Left colon (tissue), 2 donors: ENCODE data around the gene NBPF6. TPM values are rescaled to one million over a fixed set of nuclear protein-coding genes. Genes with fewer than 3 reads are reported as not detected.
"Not testable (repeated sequence)": the region's sequence is repeated elsewhere in the genome, so short reads cannot be mapped to it uniquely, and the experiment has no call there.

Source experiments
- ATAC-seq: fragments of 200-7000 bp; cut with Tn5 transposase; one replicate; pipeline ENCODE4 v1.9.1; 2020; ENCODE audit warnings: mild to moderate bottlenecking, moderate library complexity
- DNase-seq, 2 donors: peaks; one replicate each; pipeline ENCODE4 v3.0.0-alpha.2; 2020
- intact Hi-C, 2 donors: fragments of 100-400 bp; cut with DNase I in 1 of 2; cut with micrococcal nuclease in 1 of 2; formaldehyde crosslinking; loops; one replicate each; pipeline versions ENCODE4 v1.11.2 to v1.14.0; 2022; cut with DNase I, micrococcal nuclease
- long read RNA-seq: library from polyadenylated mRNA; unstranded; transcript quantifications from one replicate; pipeline ENCODE4 v2.0.0, GENCODE V29; 2021
- total RNA-seq, 2 donors: library from RNA; stranded (reverse); fragmentation: NEBNext Ultra II Directional; extraction: Animal tissue kit (Norgen Biotek cat#: 25700); gene quantifications; one replicate each; pipeline ENCODE4 v1.2.1, GENCODE V29; 2021
- donor health status: DM: no; HTN: no; CAD: no.
- donor health status: DM: yes; HTN: yes; CAD: no.

Gene NBPF6, protein sequence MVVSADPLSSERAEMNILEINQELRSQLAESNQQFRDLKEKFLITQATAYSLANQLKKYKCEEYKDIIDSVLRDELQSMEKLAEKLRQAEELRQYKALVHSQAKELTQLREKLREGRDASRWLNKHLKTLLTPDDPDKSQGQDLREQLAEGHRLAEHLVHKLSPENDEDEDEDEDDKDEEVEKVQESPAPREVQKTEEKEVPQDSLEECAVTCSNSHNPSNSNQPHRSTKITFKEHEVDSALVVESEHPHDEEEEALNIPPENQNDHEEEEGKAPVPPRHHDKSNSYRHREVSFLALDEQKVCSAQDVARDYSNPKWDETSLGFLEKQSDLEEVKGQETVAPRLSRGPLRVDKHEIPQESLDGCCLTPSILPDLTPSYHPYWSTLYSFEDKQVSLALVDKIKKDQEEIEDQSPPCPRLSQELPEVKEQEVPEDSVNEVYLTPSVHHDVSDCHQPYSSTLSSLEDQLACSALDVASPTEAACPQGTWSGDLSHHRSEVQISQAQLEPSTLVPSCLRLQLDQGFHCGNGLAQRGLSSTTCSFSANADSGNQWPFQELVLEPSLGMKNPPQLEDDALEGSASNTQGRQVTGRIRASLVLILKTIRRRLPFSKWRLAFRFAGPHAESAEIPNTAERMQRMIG
- total RNA-seq, result under 1 TPM; 0.34 to 0.89 TPM
- long read RNA-seq, result 0 reads

DNA sequence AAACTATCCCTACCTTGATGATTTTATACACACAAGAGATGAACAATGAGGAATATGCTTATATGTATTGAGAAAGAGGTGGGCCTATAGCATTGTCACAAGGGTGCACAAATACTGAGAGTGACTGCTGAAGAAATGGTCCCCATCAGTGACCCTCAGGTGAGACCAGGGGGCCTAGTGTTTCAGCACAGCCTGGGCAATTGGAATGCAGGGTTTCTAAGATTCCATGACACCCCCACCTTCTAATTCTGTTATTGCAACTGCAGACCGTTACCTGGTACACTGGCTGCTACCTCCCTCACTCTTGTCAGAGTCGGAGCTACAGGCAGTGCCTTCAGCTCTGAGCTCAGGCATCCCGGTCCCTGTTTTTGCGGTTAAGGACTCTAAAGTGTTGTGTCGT is at the start of gene NBPF6:
Gene NBPF6 (plus strand): TSS at position 301 of the 400 bp plus-strand sequence. CDS start 259 bp downstream, outside the sequence.
- intact Hi-C loops, DNase-seq, ATAC-seq: not testable (repeated sequence)

DNA sequence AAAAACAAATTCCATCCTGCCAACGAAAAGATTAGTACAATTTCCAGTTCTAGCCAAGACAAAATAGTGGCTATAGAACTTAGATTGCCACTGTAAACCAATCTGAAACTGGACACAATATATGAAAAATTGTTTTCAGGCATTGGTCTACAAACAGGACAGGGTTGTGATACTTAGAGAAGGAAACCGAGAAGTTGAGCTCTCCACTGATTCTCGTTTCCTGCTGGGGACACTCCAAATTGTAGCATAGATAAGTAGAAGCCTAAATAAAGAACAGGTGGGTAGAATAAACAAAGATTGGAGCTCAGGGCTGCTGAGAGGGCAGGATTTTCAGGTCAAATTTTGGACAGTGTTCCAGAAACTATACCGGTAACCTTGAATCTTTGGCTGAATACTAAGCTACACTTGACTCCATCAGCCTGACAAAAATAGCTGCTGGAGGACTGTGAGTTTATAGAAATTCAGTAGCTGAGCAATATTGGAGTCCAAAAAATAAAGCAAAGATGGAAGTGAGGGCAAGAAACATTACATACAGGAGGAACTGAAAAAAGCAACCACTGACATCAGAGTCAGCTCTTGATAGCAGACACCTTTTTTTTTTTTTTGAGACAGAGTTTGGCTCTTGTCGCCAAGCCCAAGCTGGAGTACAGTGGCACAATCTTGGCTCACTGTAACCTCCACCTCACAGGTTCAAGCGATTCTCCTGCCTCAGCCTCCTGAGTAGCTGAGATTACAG is 38.9 kb upstream of the NBPF6 start:
- intact Hi-C loops, DNase-seq, ATAC-seq: not testable (repeated sequence)

DNA sequence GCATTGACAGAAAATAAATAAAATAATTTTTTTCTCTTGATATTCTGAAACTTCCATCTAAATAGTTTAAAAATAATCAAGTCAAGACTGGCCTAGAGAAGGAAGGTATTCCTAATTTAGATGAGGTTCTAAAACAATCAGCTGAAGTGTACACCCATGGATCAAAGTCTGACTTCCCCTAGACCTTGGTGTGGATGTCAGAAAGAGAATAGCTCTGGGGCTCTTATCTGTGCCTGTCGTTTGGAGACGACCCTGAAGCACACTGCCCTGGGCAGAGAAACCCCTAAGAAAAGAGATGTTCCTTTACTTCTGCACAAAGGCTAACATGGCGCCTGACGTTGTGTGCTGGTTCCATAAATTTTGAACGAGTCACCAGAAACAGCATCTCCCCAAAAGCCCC is 30.0 kb upstream of the NBPF6 start:
- intact Hi-C loops, DNase-seq: not testable (repeated sequence)
- ATAC-seq, result peak; percentile 53

DNA sequence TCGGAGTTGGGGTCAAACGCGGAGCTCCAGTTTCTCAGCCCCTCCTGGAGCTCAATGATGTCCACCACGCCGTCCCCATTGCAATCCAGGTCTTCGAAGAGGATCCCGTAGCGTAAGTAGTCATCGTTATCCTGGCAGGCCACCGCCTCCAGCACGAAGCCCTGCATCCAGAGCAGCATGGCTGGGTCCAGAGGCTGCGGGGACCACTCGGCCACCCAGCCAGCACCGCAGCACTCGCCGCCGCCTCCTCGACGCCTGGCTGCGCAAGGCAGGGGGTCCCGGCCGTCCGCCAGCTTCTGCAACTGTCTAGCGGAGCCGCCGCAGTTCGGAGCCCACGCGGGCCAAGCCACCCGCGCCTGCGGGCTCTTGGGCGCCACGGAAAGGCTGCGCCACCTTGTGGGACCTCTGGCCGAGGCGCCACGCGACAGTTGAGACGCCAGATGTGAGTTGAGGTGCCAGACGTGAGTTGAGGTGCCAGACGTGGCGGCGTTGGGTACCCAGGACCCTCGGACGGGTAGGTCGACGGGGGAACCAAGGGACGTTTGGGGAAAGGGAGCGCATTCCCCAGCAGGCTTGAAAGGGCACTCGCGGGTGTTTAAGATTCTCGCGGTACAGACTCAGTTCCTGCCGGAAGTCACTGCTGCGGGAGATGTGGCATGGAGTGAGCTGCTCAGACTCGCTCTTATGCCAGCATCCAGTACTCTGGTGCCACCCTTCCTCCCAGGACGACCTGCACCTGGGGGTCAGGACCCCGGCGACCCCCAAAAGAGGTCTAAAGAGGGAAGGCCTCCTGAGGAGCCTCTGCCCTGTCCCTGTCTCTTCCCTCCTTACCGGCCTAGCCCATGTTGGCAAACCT is 28.9 kb upstream of the NBPF6 start:
- intact Hi-C loops, DNase-seq: not testable (repeated sequence)
- peak; percentile 89 for ATAC-seq

DNA sequence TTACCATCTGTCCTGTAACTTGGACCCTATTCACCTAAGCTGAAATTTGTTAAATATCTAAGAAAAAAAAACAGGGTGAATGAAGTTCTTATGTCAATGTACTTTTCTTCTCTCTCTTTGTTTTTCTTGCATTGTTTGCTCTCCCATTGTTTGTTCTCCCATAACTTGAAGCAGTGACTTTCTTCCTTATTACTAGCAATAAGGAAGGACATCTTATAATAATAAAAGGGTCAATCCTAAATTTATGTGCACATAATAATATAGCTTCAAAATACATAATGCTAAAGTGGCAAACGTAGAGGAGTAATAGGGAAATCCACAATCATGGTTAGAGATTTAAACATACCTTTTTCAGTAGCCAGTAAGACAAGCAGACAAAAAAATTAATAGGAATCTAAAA is 23.3 kb upstream of the NBPF6 start:
- ATAC-seq, result peak; percentile 99
- intact Hi-C loops, DNase-seq: not testable (repeated sequence)

DNA sequence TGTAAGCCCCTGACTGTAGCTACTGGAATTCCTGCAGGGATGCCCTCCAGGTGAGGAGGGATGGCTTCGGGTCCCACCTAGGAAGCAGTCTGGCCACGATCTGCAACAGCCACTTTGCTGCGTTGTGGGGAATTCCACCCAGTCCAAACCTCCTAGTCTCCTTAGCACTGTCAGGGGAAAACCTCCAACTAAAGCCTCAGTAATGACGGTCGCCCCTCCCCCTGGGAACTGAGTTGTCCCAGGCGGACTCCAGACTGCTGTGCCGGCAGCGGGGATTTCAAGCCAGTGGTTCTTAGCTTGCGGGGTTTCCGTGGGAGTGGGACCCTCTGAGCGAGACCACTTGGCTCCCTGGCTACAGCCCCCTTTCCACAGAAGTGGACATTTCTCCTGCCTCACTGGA is 18.1 kb upstream of the NBPF6 start:
- ATAC-seq, intact Hi-C loops, DNase-seq: not testable (repeated sequence)

DNA sequence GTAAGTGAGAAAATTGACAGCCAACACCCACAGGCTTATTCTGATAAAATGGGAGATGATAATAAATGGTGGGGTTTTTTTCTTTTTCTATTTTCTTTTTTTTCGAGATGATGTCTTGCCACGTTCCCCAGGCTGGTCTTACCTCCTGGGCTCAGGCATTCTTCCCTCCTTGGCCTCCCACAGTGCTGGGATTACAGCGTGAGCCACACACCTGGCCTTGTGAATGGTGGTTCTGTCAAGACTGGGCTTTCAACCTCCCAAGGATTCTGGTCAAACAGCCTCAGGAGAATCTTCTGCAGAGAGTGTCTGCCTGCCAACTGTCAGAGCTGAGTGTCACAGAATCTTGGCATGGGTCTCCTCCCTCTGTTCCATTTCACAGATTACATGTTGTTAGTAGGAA is 16.7 kb upstream of the NBPF6 start:
- intact Hi-C loops, DNase-seq, ATAC-seq: not testable (repeated sequence)

DNA sequence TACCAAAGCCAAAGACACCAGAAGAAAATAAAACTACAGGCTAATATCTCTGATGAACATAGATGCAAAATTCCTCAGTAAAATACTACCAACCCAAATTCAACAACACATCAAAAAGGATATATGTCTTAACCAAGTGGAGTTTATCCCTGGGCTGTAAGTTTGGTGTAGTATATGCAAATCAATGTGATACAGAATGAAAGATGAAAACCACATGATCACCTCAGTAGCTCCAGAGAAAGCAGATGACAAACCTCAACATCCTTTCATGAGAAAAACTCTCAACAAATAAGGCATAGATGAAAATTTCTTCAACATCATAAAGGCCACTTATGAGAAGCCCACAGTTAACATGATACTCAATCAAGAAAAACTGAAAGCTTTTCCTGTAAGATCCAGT is 11.6 kb upstream of the NBPF6 start:
- intact Hi-C loops, ATAC-seq, DNase-seq: not testable (repeated sequence)

DNA sequence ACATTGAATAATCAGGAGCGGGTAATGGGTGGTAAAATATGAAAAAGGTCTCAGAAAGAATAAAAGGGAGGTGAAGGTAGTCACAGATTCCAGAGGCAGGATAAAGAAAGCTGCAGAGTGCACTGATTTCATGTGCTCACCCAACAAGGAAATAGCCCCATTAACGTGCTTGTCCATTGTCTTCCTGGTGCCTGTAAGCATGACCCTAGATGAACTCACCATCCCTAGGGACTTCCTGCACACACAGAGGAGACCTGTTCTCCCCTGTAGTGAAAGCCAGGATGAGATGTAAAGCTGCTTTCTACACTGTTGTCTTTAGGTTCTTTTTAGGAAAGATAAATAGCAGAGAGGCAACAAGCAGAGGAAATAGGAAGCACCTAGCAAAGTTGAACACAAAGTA is 4.4 kb downstream of the NBPF6 start:
- DNase-seq, intact Hi-C loops: not testable (repeated sequence)
- peak; percentile 98 for ATAC-seq

DNA sequence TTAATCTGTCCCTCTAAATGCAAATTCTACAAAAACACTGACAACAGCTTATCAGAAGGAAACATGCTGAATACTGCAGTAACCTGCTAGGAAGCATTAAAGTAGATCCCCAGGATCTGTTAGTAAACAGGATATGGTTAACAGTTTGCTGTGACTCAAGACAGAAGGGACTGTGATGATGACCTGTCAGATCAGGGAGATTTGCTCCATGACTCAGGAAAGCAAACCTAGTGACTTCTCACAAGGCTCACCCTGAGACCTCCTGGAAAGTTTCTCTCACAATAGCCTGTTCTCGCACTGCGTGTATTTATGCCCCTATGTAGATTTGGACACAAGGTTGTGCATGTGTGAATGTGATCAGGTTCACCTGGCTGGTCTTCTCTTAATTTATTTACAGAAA is 8.5 kb downstream of the NBPF6 start:
- ATAC-seq, intact Hi-C loops, DNase-seq: not testable (repeated sequence)

DNA sequence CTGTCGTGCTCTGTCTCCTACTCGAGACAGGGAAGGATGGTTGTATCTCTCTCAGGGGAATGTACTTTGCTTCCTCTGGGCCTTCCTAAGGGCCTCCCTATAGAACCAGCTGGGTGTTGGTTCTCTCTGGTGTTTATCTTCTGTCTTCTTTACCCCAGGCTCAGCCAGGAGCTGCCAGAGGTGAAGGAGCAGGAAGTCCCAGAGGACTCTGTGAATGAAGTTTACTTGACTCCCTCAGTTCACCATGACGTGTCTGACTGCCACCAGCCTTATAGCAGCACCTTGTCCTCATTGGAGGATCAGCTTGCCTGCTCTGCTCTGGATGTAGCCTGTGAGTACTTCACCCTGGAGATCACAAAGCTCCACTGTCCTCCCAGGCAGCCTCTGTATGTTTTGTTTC is 11.6 kb downstream of the NBPF6 start:
- ATAC-seq, result peak; percentile 82
- intact Hi-C loops, DNase-seq: not testable (repeated sequence)

DNA sequence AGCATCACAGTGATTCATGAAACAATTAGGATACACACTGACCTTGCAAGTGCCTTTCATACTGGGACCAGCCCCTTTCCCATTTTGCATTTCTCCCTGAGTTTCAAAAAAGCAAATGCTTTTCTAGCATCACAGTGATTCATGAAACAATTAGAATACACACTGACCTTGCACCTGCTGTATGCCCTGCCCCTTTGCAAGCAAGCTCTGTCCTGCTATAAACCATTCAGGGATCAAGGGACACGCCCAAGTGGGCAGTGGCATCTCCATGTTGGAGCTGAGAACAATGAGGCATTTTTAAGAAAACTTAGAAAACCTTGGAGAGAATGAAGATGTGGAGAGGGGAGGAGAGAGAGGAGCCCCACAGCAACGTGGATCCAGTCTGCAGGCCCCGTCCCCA is 13.8 kb downstream of the NBPF6 start:
- DNase-seq, intact Hi-C loops: not testable (repeated sequence)
- peak; percentile 68 for ATAC-seq

DNA sequence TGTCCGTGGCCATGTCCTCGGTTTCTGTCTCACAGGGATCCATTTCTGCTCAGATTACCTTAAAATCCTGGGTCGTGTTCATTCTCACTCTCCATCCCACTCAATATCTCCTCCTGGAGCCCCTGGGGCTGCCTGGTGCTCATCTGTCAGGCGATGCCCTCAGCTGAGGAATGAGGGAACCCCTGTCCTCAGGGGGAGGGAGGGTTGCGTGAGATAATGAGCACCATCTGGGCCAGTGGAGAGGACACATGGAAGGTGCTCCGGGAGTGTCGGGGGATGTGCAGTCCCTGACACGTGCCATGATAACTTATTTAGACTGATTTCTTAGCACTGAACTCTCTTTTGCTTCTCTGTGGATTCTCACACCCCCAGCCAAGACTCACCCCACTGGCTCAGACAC is 16.0 kb downstream of the NBPF6 start:
- intact Hi-C loops, ATAC-seq, DNase-seq: not testable (repeated sequence)

DNA sequence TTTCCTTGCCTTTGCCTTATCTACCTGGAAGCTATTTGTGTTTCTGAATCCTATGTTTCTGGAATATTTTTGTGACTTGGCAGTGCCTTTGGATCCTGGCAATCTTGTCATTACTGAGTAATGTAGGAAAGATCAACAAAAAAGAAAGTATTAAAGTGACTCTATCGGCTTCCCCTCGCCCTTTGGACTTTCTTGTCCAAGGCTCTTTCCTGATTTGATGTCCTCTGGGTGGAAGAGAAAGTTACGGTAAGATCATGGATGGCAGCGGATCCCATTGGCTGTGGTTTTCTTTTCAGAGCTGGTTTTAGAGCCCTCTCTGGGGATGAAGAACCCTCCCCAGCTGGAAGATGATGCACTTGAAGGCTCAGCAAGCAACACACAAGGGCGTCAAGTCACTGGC is 17.0 kb downstream of the NBPF6 start:
- ATAC-seq, result peak; percentile 83
- intact Hi-C loops, result not testable (repeated sequence)
- peak in 1 of 2 donors; percentile 25 for DNase-seq

DNA sequence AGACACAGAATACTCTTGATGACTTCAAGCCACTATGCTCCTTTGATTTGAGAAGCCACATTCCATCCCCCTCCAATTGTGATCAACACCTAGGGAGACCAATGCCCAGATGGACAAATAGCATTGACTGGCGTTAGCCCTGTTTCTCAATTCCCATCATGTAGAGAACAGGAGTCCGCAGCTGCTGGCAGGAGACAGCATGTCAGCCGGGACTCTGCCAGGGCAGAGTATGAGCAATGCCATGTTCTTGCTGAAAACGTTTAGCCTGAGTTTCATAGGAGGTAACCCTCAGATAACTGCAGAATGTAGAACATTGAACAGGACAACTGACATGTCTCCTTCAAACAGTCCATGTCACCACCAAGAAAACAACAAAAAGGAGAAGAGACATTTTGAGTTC is 20.6 kb downstream of the NBPF6 start:
- intact Hi-C loops, ATAC-seq, DNase-seq: not testable (repeated sequence)

DNA sequence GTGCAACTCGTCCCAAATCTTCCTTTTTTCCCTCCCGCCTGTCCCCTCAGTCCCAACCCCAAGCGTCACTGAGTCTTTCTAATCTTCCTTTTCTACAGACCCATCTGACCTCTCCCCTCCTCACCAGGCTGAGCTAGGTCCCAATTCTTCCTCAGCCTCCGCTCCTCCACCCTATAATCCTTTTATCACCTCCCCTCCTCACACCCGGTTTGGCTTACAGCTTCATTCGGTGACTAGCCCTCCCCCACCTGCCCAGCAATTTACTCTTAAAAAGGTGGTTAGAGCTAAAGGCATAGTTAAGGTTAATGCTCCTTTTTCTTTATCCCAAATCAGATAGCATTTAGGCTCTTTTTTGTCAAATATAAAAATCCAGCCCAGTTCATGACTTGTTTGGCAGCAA is 24.4 kb downstream of the NBPF6 start:
- intact Hi-C loops, ATAC-seq, DNase-seq: not testable (repeated sequence)

DNA sequence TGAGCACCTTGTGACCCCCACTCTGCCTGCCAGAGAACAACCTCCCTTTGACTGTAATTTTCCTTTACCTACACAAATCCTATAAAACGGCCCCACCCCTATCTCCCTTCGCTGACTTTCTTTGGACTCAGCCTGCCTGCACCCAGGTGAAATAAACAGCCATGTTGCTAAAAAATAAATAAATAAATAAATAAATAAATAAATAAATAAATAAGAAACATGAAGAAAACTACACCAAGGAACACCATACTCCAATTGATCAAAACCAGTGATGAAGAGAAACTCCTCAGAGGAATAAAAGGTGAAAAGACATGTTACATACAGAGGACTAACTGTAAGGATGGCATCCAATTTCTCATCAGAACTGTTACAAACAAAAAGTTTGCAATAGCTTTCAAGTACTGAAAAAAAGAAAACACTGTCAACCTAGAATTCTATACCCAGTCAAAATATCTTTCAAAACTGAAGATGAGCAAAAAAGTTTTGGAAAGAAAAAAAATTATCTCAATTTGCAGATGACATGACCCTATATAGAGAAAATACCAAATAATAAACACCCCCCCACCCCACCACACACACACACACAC is 28.4 kb downstream of the NBPF6 start:
- ATAC-seq (no peak), DNase-seq (no peak)
- intact Hi-C loops, result no loop called here

DNA sequence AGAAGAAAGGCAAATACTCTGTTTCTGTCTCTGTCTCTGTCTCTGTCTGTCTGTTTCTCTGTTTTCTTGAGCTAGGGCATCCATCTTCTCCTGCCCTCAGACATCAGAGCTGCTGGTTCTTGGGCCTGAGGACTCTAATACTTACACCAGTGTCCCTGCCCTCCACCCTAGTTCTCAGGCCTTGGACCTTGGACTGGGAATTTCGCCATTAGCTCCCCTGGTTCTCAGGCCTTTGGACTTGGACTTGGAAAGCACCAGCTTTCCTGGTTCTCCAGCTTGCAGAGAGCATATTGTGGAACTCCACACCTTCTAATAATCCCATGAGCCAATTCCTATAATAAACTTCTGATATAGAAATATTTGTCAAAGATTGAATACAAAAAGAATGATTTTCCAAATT is 32.6 kb downstream of the NBPF6 start:
- intact Hi-C loops, result no loop called here
- DNase-seq (no peak), ATAC-seq (peak; percentile 72)
